ENCODE data around the gene PTRH2.
"Not testable (repeated sequence)": the region's sequence is repeated elsewhere in the genome, so short reads cannot be mapped to it uniquely, and the experiment has no call there.

Gene PTRH2

DNA sequence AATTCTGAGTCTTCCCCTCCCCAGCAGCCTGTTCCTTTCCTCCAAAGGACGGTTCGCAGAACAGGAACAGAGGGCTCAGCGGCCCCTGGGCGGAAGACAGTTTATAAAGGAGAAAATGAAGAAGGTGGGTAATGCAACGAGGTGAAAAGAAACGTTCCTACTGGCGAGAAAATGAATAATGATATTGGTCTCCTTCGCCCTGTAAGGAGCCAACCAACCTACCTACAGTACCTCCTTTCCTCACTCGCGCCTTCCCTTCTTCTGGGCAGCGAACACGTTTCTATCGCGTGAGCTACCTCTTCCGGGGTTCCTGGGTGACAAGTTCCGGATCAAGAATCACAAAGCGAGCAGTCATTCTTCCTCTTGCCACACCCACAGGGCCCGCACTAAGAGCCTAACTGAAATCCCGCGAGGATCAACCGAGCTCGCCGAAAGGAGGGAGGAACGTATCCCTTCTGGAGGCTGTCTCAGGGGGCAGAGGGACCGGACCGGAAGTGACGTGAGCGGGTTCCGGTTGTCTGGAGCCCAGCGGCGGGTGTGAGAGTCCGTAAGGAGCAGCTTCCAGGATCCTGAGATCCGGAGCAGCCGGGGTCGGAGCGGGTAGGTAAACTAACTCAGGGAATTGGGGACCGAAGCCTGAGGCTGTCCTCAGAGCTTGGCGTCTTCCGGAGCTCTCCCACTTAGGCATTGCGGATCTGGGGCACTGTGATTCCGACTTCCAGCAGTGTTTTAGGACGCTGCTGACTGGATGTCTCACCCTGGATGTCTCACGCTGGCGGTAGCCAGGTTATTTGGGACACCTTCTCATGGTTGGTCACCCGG is at the start of gene PTRH2, which contains the start of gene VMP1:
Gene PTRH2 (minus strand): TSS at position 282 of the 822 bp plus-strand sequence. CDS start 9,452 bp downstream, outside the sequence.
Gene VMP1 (plus strand): TSS at position 506 of the 822 bp plus-strand sequence. CDS start 23,793 bp downstream, outside the sequence.
- peak; percentile 91 for DNase-seq
- Mint-ChIP-seq H3K9me3 (no peaks in the 10 kb centered on the region), H3K4me3 (peak within 1 kb of the TSS; percentile 99), H3K27me3 (no peaks in the 10 kb centered on the region), H3K36me3 (ENCODE audit: low read depth) (peaks cover 65% of the 10 kb centered on the region), H3K4me1 (ENCODE audit: low read depth) (peaks cover 72% of the 10 kb centered on the region), H3K27ac (peak within 1 kb of the TSS; percentile 99)

DNA sequence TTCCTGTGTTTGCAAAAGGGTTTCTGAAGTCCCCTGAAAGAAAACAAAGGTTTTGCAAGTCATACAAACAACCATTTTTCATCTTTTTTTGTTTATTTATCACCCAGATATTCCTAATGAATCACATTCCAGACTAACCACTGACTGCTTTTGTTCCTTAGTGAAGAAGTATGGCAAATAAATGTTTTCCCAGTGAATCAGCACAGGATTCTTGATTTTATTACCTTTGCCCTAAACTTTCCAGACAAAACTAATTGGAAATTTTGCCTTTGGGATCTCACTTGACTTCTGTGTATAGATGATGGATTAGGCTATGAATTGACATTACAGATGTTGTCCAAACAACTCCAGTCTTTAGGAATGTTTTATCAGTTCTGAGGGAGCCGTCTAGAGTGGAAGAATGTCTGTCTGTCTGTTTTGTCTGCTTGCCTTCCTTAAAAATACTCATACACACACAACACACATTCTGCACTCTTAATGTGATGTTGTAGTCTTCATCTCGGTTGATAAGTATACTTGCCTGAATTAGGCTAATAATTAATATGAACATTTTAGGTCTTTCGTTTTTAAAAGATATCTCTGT is 49.1 kb upstream of the PTRH2 start:
- no peak for DNase-seq
- Mint-ChIP-seq H3K9me3 (peaks cover 4% of the 10 kb centered on the region), H3K27me3 (no peaks in the 10 kb centered on the region), H3K36me3 (ENCODE audit: low read depth) (peaks cover 77% of the 10 kb centered on the region), H3K4me1 (ENCODE audit: low read depth) (peaks cover 87% of the 10 kb centered on the region), H3K27ac (peak overlapping the region; percentile 99), H3K4me3 (no peak overlapping the region)

DNA sequence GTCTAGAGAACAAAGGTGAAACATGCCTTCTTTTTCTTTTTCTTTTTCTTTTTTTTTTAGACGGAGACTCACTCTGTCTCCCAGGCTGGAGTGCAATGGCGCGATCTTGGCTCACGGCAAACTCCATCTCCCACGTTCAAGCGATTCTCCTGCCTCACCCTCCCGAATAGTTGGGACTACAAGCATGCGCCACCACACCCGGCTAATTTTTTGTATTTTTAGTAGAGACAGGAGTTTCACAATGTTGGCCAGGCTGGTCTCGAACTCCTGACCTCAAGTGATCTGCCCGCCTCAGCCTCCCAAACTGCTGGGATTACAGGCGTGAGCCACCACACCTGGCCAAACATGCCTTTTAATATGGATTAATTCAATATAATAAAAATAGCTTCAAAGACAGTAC is 47.8 kb upstream of the PTRH2 start:
- Mint-ChIP-seq H3K36me3 (ENCODE audit: low read depth) (peaks cover 70% of the 10 kb centered on the region), H3K4me1 (ENCODE audit: low read depth) (peaks cover 82% of the 10 kb centered on the region), H3K27ac (peak overlapping the region; percentile 99), H3K4me3 (peak overlapping the region; percentile 25)
- not testable (repeated sequence) for H3K9me3 Mint-ChIP-seq, H3K27me3 Mint-ChIP-seq, DNase-seq

GRCh38 chr17:59754552-59754951 is 47.3 kb upstream of the PTRH2 start:
- peaks cover 3% of the 10 kb centered on the region for H3K9me3 Mint-ChIP-seq
- H3K4me1 Mint-ChIP-seq (ENCODE audit: low read depth): peaks cover 79% of the 10 kb centered on the region
- no peak for DNase-seq
- peak overlapping the region; percentile 99 for H3K27ac Mint-ChIP-seq
- no peaks in the 10 kb centered on the region for H3K27me3 Mint-ChIP-seq
- peaks cover 65% of the 10 kb centered on the region for H3K36me3 Mint-ChIP-seq (ENCODE audit: low read depth)
- H3K4me3 Mint-ChIP-seq: peak overlapping the region; percentile 67

DNA sequence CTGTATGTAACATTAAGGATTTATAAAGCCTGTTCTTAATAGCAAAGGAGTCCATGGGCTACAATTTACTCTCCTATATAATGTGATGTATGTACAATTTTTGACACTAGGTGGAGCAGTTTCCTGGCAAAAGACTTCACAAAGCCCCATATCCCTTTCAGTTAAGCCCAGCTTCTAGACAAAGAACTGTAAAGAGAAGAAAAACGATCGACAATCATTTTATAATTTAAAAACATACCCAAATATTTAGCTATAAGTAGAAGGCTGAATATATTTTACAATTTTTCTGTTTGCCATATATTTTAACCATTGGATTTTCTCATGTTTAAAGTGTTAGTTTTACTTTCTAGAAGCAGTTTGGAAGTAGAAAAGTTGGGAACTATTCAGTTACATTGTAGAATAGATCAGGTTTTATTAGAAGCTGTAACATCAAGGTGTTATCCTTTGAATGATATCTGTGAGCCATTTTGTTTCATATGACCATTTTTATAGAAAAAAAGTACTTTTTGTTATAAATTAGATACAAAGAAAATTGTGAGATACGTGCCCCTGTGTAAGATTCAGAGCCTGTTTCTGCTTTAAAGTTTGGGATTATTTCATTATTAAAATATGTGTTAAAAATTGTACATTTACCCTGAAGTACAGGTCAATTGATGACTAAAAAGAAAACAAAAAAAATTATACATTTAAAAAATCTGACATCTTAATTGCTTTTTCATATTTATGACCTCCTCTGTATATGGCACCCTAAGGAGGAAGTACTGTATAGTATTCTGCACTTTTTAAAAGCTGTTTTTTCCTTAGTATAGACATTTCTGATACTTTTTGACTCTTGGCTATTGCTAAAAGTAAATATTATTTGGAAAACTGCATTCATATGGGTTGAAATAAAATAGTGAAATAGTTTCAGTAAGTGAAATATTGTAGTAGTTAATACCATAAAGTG is 46.6 kb upstream of the PTRH2 start:
- H3K4me3 Mint-ChIP-seq: peak overlapping the region; percentile 67
- H3K36me3 Mint-ChIP-seq (ENCODE audit: low read depth): peaks cover 61% of the 10 kb centered on the region
- peaks cover 78% of the 10 kb centered on the region for H3K4me1 Mint-ChIP-seq (ENCODE audit: low read depth)
- no peak for DNase-seq
- H3K9me3 Mint-ChIP-seq: no peaks in the 10 kb centered on the region
- H3K27me3 Mint-ChIP-seq: no peaks in the 10 kb centered on the region
- peak overlapping the region; percentile 99 for H3K27ac Mint-ChIP-seq

DNA sequence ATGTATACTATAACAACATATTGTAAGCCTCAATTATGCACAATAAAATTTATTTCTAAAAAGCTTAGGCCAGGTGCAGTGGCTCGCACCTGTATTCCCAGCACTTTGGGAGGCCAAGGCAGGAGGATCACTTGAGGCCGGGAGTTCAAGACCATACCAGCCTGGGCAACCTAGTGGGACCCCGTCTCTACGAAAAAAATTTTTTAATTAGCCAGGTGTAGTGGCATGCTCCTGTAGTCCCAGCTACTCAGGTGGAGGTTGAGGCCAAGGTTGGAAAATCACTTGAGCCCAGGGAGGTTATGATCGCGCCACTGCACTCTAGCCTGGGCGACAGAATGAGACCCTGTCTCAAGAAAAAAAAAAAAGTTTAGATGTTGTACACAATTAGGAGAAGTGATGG is 45.7 kb upstream of the PTRH2 start:
- Mint-ChIP-seq H3K4me3 (peak overlapping the region; percentile 67), H3K9me3 (no peaks in the 10 kb centered on the region), H3K36me3 (ENCODE audit: low read depth) (peaks cover 55% of the 10 kb centered on the region), H3K27ac (peak overlapping the region; percentile 99), H3K4me1 (ENCODE audit: low read depth) (peaks cover 74% of the 10 kb centered on the region), H3K27me3 (no peaks in the 10 kb centered on the region)
- DNase-seq: no peak

DNA sequence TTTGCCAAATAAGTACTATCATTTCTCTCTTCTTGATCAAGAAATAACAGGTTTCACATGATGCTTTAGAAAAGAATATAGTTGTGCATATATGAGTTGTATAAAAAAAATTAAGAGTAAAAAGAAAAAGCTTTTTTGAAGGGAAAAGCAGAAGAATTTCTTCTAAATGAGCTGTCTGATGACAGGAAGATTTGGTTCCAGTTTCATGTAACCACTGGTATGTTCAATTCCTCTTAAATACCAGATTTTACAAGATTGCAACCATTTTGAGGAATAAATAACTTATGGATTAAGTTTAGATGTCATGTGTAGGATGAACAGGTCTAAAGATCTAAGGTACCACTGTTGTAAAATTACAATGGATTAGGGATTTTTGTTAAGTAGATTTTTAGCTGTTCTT is 45.2 kb upstream of the PTRH2 start:
- peaks cover 69% of the 10 kb centered on the region for H3K4me1 Mint-ChIP-seq (ENCODE audit: low read depth)
- no peaks in the 10 kb centered on the region for H3K9me3 Mint-ChIP-seq
- H3K27me3 Mint-ChIP-seq: no peaks in the 10 kb centered on the region
- H3K27ac Mint-ChIP-seq: peak overlapping the region; percentile 99
- H3K36me3 Mint-ChIP-seq (ENCODE audit: low read depth): peaks cover 51% of the 10 kb centered on the region
- H3K4me3 Mint-ChIP-seq: peak overlapping the region; percentile 67
- DNase-seq: no peak

DNA sequence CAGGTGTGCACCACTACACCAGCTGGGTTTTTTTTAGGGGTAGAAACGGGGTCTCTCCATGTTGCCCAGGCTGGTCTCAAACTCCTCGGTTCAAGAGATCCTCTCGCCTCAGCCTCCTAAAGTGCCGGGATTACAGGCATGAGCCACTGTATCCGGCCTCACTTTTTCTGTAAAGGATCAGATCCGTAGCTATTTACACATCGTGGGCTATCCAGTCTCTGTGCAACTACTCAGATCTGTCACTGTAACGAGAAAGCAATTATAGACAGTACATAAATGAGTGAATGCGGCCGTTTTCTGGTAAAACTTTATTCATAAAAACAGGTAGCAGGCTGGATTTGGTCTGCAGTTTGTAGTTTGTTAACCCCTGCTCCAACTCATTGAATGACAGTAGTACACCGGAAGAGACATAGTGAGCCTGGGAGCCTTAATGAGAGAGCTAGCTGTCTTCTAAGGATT is 44.8 kb upstream of the PTRH2 start:
- peak; percentile 52 for DNase-seq
- H3K27me3 Mint-ChIP-seq: no peaks in the 10 kb centered on the region
- peaks cover 48% of the 10 kb centered on the region for H3K36me3 Mint-ChIP-seq (ENCODE audit: low read depth)
- H3K4me3 Mint-ChIP-seq: peak overlapping the region; percentile 67
- H3K27ac Mint-ChIP-seq: peak overlapping the region; percentile 99
- no peaks in the 10 kb centered on the region for H3K9me3 Mint-ChIP-seq
- H3K4me1 Mint-ChIP-seq (ENCODE audit: low read depth): peaks cover 69% of the 10 kb centered on the region

DNA sequence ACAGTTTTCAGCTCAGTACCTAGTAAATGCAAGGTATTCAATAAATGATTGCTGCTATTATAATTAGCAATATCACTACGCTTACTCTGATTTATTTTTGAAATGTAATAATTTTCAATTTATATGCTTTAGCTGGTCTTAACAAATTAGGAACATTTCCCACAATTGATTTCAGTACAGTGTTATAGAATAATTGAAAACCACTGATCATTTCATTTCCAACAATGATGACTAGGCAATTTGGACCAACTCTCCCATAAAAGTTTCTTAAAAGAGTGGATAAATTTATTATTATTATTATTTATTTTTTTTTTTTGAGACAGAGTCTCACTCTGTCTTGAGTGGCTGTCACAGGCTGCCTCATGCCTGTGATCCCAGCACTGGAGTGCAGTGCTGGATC is 41.4 kb upstream of the PTRH2 start:
- no peak overlapping the region for H3K27ac Mint-ChIP-seq
- no peak overlapping the region for H3K4me3 Mint-ChIP-seq
- no peaks in the 10 kb centered on the region for H3K9me3 Mint-ChIP-seq
- peaks cover 37% of the 10 kb centered on the region for H3K36me3 Mint-ChIP-seq (ENCODE audit: low read depth)
- peaks cover 42% of the 10 kb centered on the region for H3K4me1 Mint-ChIP-seq (ENCODE audit: low read depth)
- no peaks in the 10 kb centered on the region for H3K27me3 Mint-ChIP-seq
- DNase-seq: no peak

DNA sequence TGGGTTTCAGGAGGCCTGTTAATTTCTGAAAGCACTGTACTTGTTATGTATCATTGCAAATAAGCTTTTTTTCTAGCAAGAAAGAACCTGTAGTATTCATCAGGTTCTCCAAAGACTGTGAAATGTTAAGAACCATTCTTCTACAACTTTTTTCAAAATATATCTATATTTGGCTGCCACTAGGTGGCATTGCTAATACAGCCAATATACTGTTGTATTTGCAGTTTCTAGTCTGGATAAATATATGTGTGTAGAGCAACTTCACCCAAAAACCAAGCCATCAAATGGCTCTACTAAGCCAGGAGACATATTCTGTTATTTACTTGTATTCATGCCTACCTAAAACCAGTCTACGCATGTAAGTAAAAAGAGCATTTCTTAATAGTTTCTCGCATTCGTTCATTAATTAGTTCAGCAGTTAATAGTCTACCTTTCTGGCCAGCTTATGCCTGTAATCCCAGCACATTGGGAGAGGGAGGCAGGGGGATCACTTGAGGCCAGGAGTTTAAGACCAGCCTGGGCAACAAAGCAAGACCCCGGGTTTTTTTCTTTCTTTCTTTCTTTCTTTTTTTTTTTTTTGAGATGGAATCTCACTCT is 39.7 kb upstream of the PTRH2 start:
- no peak for DNase-seq
- Mint-ChIP-seq H3K27ac (peak overlapping the region; percentile 86), H3K9me3 (no peaks in the 10 kb centered on the region), H3K27me3 (no peaks in the 10 kb centered on the region), H3K36me3 (ENCODE audit: low read depth) (peaks cover 43% of the 10 kb centered on the region), H3K4me1 (ENCODE audit: low read depth) (peaks cover 27% of the 10 kb centered on the region), H3K4me3 (no peak overlapping the region)

DNA sequence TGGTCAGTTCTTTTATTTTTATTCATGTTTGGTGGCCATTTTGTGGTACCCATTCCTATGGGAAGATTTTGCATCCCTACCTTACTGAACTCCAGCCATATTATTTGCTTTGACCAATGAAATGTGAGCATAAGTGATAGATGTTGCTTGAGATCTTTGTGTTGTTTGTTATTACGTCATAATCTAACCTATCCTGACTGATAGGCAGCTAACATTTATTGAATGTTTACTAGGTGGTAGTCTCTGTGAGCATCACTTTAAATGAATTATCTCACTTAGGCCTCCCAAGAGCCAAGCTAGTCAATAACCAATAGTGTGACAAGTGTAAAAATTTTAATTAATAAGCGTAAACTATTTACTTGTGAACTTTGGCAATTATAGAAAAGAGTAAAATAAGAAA is 37.8 kb upstream of the PTRH2 start:
- Mint-ChIP-seq H3K9me3 (no peaks in the 10 kb centered on the region), H3K27me3 (no peaks in the 10 kb centered on the region), H3K36me3 (ENCODE audit: low read depth) (peaks cover 50% of the 10 kb centered on the region), H3K27ac (no peak overlapping the region), H3K4me3 (no peak overlapping the region), H3K4me1 (ENCODE audit: low read depth) (peaks cover 15% of the 10 kb centered on the region)
- no peak for DNase-seq

- H3K4me3 Mint-ChIP-seq: no peak overlapping the region
- peaks cover 57% of the 10 kb centered on the region for H3K36me3 Mint-ChIP-seq (ENCODE audit: low read depth)
- H3K4me1 Mint-ChIP-seq (ENCODE audit: low read depth): peaks cover 9% of the 10 kb centered on the region
- H3K9me3 Mint-ChIP-seq: no peaks in the 10 kb centered on the region
- H3K27ac Mint-ChIP-seq: no peak overlapping the region
- DNase-seq: no peak
- H3K27me3 Mint-ChIP-seq: no peaks in the 10 kb centered on the region
Measured at GRCh38 chr17:59743842-59744241, 36.6 kb upstream of the PTRH2 start.

DNA sequence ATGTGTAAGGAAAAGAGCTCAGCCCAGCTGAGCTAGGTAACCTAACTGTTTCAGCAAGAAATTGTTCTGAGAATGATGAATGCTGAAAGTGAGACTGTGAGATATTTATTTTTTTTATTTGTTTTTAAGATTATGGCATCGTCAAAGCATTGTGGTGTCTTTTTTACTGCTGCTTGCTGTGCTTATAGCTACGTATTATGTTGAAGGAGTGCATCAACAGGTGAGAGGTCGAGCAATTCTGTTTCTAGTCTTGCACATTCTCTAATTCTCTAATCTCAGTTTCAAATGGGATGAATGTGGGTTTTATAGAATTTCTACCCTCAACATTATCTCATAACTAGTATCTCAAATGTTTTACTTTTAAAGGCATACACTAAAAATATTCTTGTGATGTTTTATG is 30.1 kb upstream of the PTRH2 start:
- Mint-ChIP-seq H3K4me3 (no peak overlapping the region), H3K36me3 (ENCODE audit: low read depth) (peaks cover 80% of the 10 kb centered on the region), H3K27me3 (no peaks in the 10 kb centered on the region), H3K9me3 (no peaks in the 10 kb centered on the region), H3K4me1 (ENCODE audit: low read depth) (no peaks in the 10 kb centered on the region), H3K27ac (no peak overlapping the region)
- DNase-seq: no peak

- peaks cover 67% of the 10 kb centered on the region for H3K36me3 Mint-ChIP-seq (ENCODE audit: low read depth)
- H3K9me3 Mint-ChIP-seq: no peaks in the 10 kb centered on the region
- peaks cover 12% of the 10 kb centered on the region for H3K4me1 Mint-ChIP-seq (ENCODE audit: low read depth)
- DNase-seq: no peak
- H3K27ac Mint-ChIP-seq: no peak overlapping the region
- no peaks in the 10 kb centered on the region for H3K27me3 Mint-ChIP-seq
- no peak overlapping the region for H3K4me3 Mint-ChIP-seq
Measured at GRCh38 chr17:59734226-59734625, 27.0 kb upstream of the PTRH2 start.
